IPS DF 4.7 (cell line): Measurements from ENCODE around the gene INHBE.
"Not testable (repeated sequence)": the region's sequence is repeated elsewhere in the genome, so short reads cannot be mapped to it uniquely, and the experiment has no call there.

Experiments used
- DNase-seq: peaks from one replicate; pipeline ENCODE4 v3.0.0-alpha.2; 2013; ENCODE audit warnings: low spot score; ENCODE audit errors: extremely low read depth

Gene INHBE

GRCh38 chr12:57475271-57476161 is 20.4 kb downstream of the INHBE start:
- no peak for DNase-seq

GRCh38 chr12:57476162-57476992 is 21.3 kb downstream of the INHBE start:
- no peak for DNase-seq

GRCh38 chr12:57476993-57477709 is 22.0 kb downstream of the INHBE start:
- DNase-seq = no peak

- no peak for DNase-seq
Measured at GRCh38 chr12:57477710-57478681, 22.9 kb downstream of the INHBE start.

GRCh38 chr12:57479043-57479375 is 23.9 kb downstream of the INHBE start:
- no peak for DNase-seq

GRCh38 chr12:57479376-57480115 is 24.4 kb downstream of the INHBE start, which contains the start of gene ARHGAP9:
TSS of gene ARHGAP9 (minus strand) at chr12:57479866. CDS start at chr12:57479406, 460 bp downstream.
- DNase-seq = no peak

GRCh38 chr12:57481671-57482070 is 26.6 kb downstream of the INHBE start:
- no peak for DNase-seq

GRCh38 chr12:57483466-57483865 is 28.4 kb downstream of the INHBE start:
- DNase-seq = no peak

- DNase-seq = no peak
Measured at GRCh38 chr12:57485695-57486094, 30.6 kb downstream of the INHBE start.

- no peak for DNase-seq
Measured at GRCh38 chr12:57487055-57487596, 32.0 kb downstream of the INHBE start.

GRCh38 chr12:57487597-57488401 is 32.7 kb downstream of the INHBE start, which contains the start of gene MARS1:
TSS of gene MARS1 (plus strand) at chr12:57488068. CDS start at chr12:57488091, 23 bp downstream.
- DNase-seq = peak; percentile 98

GRCh38 chr12:57488402-57489156 is 33.5 kb downstream of the INHBE start:
- no peak for DNase-seq

- DNase-seq = no peak
Measured at GRCh38 chr12:57489157-57489641, 34.1 kb downstream of the INHBE start.

GRCh38 chr12:57490126-57490525 is 35.0 kb downstream of the INHBE start:
- no peak for DNase-seq

- DNase-seq = no peak
Measured at GRCh38 chr12:57491393-57492280, 36.5 kb downstream of the INHBE start.

GRCh38 chr12:57495051-57495701 is 40.1 kb downstream of the INHBE start:
- DNase-seq = not testable (repeated sequence)
